LNCAP (cell line): Measurements from ENCODE around the gene SRP68.
A peak's percentile ranks its signal among the peaks of the same experiment; 100 is the strongest.

Experiments
- CTCF ChIP-seq: fragments of 450-650 bp; IDR thresholded peaks from 2 replicates; pipeline ENCODE4 v1.5.1; 2017; ENCODE audit warnings: mild to moderate bottlenecking

Gene SRP68

GRCh38 chr17:76077584-76078110 is 5.3 kb upstream of the SRP68 start:
- TF ChIP-seq CTCF, result no peak

DNA sequence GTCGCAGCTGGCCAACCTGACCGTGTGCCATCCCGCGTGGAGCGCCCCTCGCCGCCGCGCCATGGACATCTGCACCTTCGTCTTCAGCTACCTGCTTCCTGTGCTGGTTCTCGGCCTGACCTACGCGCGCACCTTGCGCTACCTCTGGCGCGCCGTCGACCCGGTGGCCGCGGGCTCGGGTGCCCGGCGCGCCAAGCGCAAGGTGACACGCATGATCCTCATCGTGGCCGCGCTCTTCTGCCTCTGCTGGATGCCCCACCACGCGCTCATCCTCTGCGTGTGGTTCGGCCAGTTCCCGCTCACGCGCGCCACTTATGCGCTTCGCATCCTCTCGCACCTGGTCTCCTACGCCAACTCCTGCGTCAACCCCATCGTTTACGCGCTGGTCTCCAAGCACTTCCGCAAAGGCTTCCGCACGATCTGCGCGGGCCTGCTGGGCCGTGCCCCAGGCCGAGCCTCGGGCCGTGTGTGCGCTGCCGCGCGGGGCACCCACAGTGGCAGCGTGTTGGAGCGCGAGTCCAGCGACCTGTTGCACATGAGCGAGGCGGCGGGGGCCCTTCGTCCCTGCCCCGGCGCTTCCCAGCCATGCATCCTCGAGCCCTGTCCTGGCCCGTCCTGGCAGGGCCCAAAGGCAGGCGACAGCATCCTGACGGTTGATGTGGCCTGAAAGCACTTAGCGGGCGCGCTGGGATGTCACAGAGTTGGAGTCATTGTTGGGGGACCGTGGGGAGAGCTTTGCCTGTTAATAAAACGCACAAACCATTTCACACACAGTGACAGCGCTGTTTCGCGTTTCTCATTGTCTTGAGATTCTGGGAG is 4.7 kb upstream of the SRP68 start:
- no peak for TF ChIP-seq CTCF

DNA sequence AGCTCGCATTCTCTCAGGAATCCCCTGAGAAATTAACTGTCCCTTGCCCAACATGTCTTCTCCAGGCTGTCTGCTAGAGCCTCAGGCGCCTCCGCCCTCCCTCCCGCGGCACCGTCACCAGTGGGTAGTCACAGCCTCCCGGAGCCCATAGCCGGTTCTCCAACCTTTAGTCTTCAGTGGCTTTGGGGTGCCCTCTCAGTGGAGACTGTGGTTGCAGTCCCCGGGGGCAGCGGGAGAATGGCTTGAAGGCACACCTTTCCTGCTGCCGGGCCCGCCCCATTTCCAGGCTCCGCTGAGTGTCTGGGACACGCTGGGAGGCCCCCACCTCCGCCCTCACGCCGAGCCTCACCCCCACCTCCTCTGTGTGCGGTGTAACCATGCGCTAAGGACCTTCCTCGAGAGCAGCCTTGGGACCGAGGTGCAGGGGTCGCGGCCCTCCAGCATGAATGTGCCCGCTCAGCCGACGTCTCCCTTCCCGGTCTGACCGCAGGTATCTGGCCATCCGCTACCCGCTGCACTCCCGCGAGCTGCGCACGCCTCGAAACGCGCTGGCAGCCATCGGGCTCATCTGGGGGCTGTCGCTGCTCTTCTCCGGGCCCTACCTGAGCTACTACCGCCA is 3.9 kb upstream of the SRP68 start:
- no peak for TF ChIP-seq CTCF

DNA sequence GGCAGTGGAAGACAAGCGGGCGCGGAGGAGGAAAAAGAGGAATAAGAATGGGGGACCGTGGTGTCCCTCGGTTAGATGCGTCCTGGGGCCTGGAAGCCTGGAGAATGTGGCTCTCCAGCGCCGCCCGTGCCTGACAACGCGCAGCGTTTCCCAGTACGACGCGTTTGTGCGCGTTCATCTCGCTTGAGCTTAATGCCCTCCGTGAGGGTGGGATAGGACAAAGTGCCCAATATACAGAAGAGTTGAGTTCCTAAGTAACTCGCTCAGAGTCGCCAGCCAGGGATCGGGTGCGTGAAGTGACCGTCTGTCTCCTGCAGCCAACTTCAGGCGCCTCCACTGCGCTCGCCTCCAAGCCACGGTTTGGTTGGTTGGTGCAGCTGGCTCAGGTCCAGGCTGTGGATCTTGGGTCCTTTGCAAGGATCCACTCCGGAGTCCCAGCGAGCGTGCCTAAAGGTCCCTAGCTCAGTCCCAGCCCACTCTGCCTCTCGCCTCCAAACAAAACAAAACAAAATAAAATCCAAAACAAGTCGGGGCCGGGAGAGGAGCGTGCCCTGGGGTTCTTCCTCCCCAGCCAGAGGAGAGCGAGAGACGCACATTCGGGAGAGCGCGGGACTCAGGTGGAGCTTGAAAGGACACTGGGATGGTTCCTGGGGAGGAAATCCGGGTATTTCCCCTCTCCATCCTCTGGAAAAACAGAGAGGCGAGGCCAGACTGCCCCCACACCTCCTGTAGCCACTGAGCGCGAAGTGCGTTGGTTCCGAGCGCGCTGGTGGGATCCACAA is 3.2 kb upstream of the SRP68 start:
- peak; percentile 35 for TF ChIP-seq CTCF

GRCh38 chr17:76074390-76075363 is 2.4 kb upstream of the SRP68 start, which contains the start of gene GALR2:
Gene GALR2, plus strand, starts transcription at chr17:76074781. Its CDS starts 103 bp downstream, at chr17:76074884.
- no peak for TF ChIP-seq CTCF

- no peak for TF ChIP-seq CTCF
Observed at GRCh38 chr17:76071531-76072147, 678 bp downstream of the SRP68 start.
